ENCODE results near the gene LEMD1.

Gene LEMD1

DNA sequence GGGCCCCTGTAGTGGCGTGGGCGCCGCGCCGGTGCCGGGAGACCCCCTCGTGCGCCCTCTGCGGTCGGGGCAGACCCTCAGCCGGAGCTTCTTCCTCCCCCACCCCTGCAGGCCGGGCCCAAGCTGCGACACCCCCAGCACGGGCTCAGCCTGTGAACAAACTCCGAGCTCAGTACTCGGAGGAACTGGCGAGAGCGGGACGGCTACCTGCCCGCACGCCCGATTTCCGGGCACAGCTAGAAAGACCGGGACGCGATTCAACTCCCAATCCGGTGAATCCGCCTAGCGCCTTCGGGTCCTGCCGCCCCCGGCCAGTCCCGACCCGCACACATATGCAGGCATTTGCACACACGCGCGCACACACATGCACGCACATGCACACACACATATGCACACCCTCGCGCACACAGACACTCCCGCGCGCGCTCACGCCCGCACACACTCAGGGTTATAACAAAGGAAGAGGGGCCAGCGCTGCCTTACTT lies 34.6 kb upstream of the LEMD1 start:
- H3K4me3 ChIP-seq (replicated peaks; ENCODE audit: insufficient read depth, low read length): no peak overlapping the region
- peaks cover 46% of the 10 kb centered on the region for H3K27me3 ChIP-seq (ENCODE audit: insufficient read depth, poor library complexity, severe bottlenecking)
- DNase-seq (ENCODE audit: low read depth in 1 of 2, low spot score in 1 of 2): no peak
- no peak overlapping the region for H3K27ac ChIP-seq (replicated peaks)
- TF ChIP-seq REST (IDR thresholded peaks at IDR 0.05; ENCODE audit: insufficient replicate concordance, low read depth) (no peak), POLR2AphosphoS5 (IDR thresholded peaks at IDR 0.05; ENCODE audit: low read depth) (no peak), CTCF (IDR thresholded peaks at IDR 0.05; ENCODE audit: insufficient read depth, low read length) (no peak), SPI1 (IDR thresholded peaks at IDR 0.05; ENCODE audit: borderline replicate concordance, low read depth) (no peak), GABPA (IDR thresholded peaks at IDR 0.05; ENCODE audit: low read depth) (no peak)

GRCh38 chr1:205455581-205456382 lies 33.9 kb upstream of the LEMD1 start, which contains the start of gene BLACAT1:
Gene BLACAT1, minus strand, starts transcription at chr1:205456045.
- peaks cover 47% of the 10 kb centered on the region for H3K27me3 ChIP-seq (ENCODE audit: insufficient read depth, poor library complexity, severe bottlenecking)
- DNase-seq (ENCODE audit: low read depth in 1 of 2, low spot score in 1 of 2): no peak
- no peak within 1 kb of the TSS for H3K27ac ChIP-seq (replicated peaks)
- TF ChIP-seq SPI1 (IDR thresholded peaks at IDR 0.05; ENCODE audit: borderline replicate concordance, low read depth): no peak
- TF ChIP-seq POLR2AphosphoS5 (IDR thresholded peaks at IDR 0.05; ENCODE audit: low read depth): no peak
- TF ChIP-seq CTCF (IDR thresholded peaks at IDR 0.05; ENCODE audit: insufficient read depth, low read length): no peak
- TF ChIP-seq GABPA (IDR thresholded peaks at IDR 0.05; ENCODE audit: low read depth): no peak
- TF ChIP-seq REST (IDR thresholded peaks at IDR 0.05; ENCODE audit: insufficient replicate concordance, low read depth): no peak
- H3K4me3 ChIP-seq (replicated peaks; ENCODE audit: insufficient read depth, low read length): no peak within 1 kb of the TSS

- Histone ChIP-seq H3K4me3 (replicated peaks; ENCODE audit: insufficient read depth, low read length) (no peak overlapping the region), H3K27ac (replicated peaks) (no peak overlapping the region), H3K27me3 (ENCODE audit: insufficient read depth, poor library complexity, severe bottlenecking) (peaks cover 47% of the 10 kb centered on the region)
- DNase-seq (ENCODE audit: low read depth in 1 of 2, low spot score in 1 of 2): no peak
- no peak for TF ChIP-seq POLR2AphosphoS5 (IDR thresholded peaks at IDR 0.05; ENCODE audit: low read depth)
Observed at GRCh38 chr1:205454903-205455335, 33.1 kb upstream of the LEMD1 start.

GRCh38 chr1:205453466-205453865 lies 31.6 kb upstream of the LEMD1 start:
- no peak for DNase-seq (ENCODE audit: low read depth in 1 of 2, low spot score in 1 of 2)
- H3K27ac ChIP-seq (replicated peaks): no peak overlapping the region
- H3K27me3 ChIP-seq (ENCODE audit: insufficient read depth, poor library complexity, severe bottlenecking): peaks cover 44% of the 10 kb centered on the region
- TF ChIP-seq CTCF (IDR thresholded peaks at IDR 0.05; ENCODE audit: insufficient read depth, low read length): no peak
- TF ChIP-seq REST (IDR thresholded peaks at IDR 0.05; ENCODE audit: insufficient replicate concordance, low read depth): no peak
- TF ChIP-seq GABPA (IDR thresholded peaks at IDR 0.05; ENCODE audit: low read depth): no peak
- no peak for TF ChIP-seq SPI1 (IDR thresholded peaks at IDR 0.05; ENCODE audit: borderline replicate concordance, low read depth)
- TF ChIP-seq POLR2AphosphoS5 (IDR thresholded peaks at IDR 0.05; ENCODE audit: low read depth): no peak
- H3K4me3 ChIP-seq (replicated peaks; ENCODE audit: insufficient read depth, low read length): no peak overlapping the region

Data from HL-60 (cell line).